ENCODE results near the gene GPR153.

GRCh38 chr1:6212193-6212959 lies 48.5 kb downstream of the GPR153 start:
- TF ChIP-seq MAFK (conservative IDR thresholded peaks at IDR 0.05 in 1 of 2, IDR thresholded peaks at IDR 0.05 in 1 of 2; ENCODE audit: low read length in 2 of 2): no peak
- TF ChIP-seq ZSCAN29 (CRISPR knock-in tag; conservative IDR thresholded peaks at IDR 0.05): no peak
- no peak for TF ChIP-seq PBX3 (CRISPR knock-in tag; IDR thresholded peaks at IDR 0.05; ENCODE audit: borderline replicate concordance)
- no peak for TF ChIP-seq CTCF (CRISPR knock-in tag; IDR thresholded peaks at IDR 0.05)
- TF ChIP-seq HIVEP1 (CRISPR knock-in tag; IDR thresholded peaks at IDR 0.05): no peak
- TF ChIP-seq BRCA1 (CRISPR knock-in tag; IDR thresholded peaks at IDR 0.05): no peak
- TF ChIP-seq CREM (IDR thresholded peaks at IDR 0.05): no peak
- no peak for TF ChIP-seq CREM (CRISPR knock-in tag; IDR thresholded peaks at IDR 0.05)
- no peak for TF ChIP-seq ZNF777 (CRISPR knock-in tag; IDR thresholded peaks at IDR 0.05)
- no peak for TF ChIP-seq ZNF10 (CRISPR knock-in tag; IDR thresholded peaks at IDR 0.05; ENCODE audit: borderline replicate concordance, low read depth)
- no peak for TF ChIP-seq FOXO4 (CRISPR knock-in tag; conservative IDR thresholded peaks at IDR 0.05)
- TF ChIP-seq ZKSCAN1 (IDR thresholded peaks at IDR 0.05; ENCODE audit: low read length): no peak
- TF ChIP-seq RAD21 (CRISPR knock-in tag; IDR thresholded peaks at IDR 0.05): no peak
- no peak for TF ChIP-seq ZNF362 (CRISPR knock-in tag; IDR thresholded peaks at IDR 0.05; ENCODE audit: borderline replicate concordance)

All from HepG2 (cell line).